Renal cortex interstitium (tissue), 11 donors: ENCODE results near the gene CFAP46. TPM values are rescaled to one million over a fixed set of nuclear protein-coding genes. Genes with fewer than 3 reads are reported as not detected.
"Not testable (repeated sequence)": the region's sequence is repeated elsewhere in the genome, so short reads cannot be mapped to it uniquely, and the experiment has no call there.

Experiments used
- DNase-seq, 11 donors: peaks; one replicate each; pipeline ENCODE4 v3.0.0-alpha.2; 2013; ENCODE audit warnings: low read depth in 9 of 11, low spot score in 4 of 11; ENCODE audit errors: extremely low read depth in 1 of 11
- polyA plus RNA-seq, 3 donors: library from polyadenylated mRNA; unstranded; fragments of 120-200 nt; gene quantifications; one replicate each; pipeline ENCODE4 v1.2.1, GENCODE V29; 2013; ENCODE audit not compliant: insufficient read length in 3 of 3

The CFAP46 gene
- polyA plus RNA-seq, 3 donors = 7.7 to 11.4 (median 8.0) TPM

- no peak for DNase-seq
Measured at GRCh38 chr10:132827861-132828539, 114.4 kb downstream of the CFAP46 start.

- no peak for DNase-seq
Measured at GRCh38 chr10:132827423-132827789, 115.0 kb downstream of the CFAP46 start.

- DNase-seq = no peak
Measured at GRCh38 chr10:132826524-132827422, 115.6 kb downstream of the CFAP46 start.

GRCh38 chr10:132825783-132826523 is 116.4 kb downstream of the CFAP46 start:
- not testable (repeated sequence) for DNase-seq

- no peak for DNase-seq
Measured at GRCh38 chr10:132820056-132820455, 122.3 kb downstream of the CFAP46 start.

GRCh38 chr10:132817701-132818211 is 124.6 kb downstream of the CFAP46 start:
- no peak for DNase-seq

- DNase-seq = no peak
Measured at GRCh38 chr10:132816718-132817117, 125.7 kb downstream of the CFAP46 start.

- DNase-seq = no peak
Measured at GRCh38 chr10:132815168-132815857, 127.1 kb downstream of the CFAP46 start.

- no peak for DNase-seq
Measured at GRCh38 chr10:132814469-132814856, 127.9 kb downstream of the CFAP46 start.

GRCh38 chr10:132813560-132814468 is 128.6 kb downstream of the CFAP46 start:
- no peak for DNase-seq

- no peak for DNase-seq
Measured at GRCh38 chr10:132813001-132813401, 129.4 kb downstream of the CFAP46 start.

- no peak for DNase-seq
Measured at GRCh38 chr10:132812520-132812919, 129.8 kb downstream of the CFAP46 start.

GRCh38 chr10:132811891-132812481 is 130.4 kb downstream of the CFAP46 start:
- DNase-seq = no peak

GRCh38 chr10:132810807-132811700 is 131.3 kb downstream of the CFAP46 start:
- no peak for DNase-seq

GRCh38 chr10:132810141-132810806 is 132.1 kb downstream of the CFAP46 start:
- DNase-seq = no peak
